Measurements from ENCODE around the gene SUSD5. TPM values are rescaled to one million over a fixed set of nuclear protein-coding genes. Genes with fewer than 3 reads are reported as not detected.

The SUSD5 gene
- total RNA-seq, 4 donors from 2014 or later = 0.69 to 4.5 (median 2.1) TPM

DNA sequence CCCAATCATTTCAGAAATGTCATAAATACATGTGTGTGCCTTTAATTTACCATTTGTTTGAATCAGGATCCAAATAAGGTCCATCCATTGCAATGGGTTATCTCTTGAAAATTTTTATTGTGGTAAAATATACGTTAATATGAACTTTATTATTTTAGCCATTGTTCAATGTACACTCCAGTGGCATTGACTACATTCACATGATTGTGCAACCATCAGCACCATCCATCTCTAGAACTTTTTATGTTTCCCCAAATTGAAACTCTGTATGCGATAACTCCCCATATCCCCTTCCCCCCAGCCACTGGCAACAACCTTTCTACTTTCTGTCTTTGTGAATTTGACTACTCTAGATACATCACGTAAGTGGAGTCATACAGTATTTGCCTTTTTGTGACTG, 92.8 kb downstream of the SUSD5 start:
- ATAC-seq = no peak
- Histone ChIP-seq H3K36me3 (peaks cover 0 to 91% of the 10 kb centered on the region in 2 donors), H3K4me1 (peaks cover 0 to 3% (median 0%) of the 10 kb centered on the region in 3 donors), H3K27me3 (no peaks in the 10 kb centered on the region), H3K9me3 (no peaks in the 10 kb centered on the region), H3K4me3 (no peak overlapping the region), H3K27ac (no peak overlapping the region)
- WGBS, 2 donors (ENCODE audit: low coverage in 1 of 2) = 89 to 96% methylated on average over 3 of the region's 3 CpGs
- TF ChIP-seq POLR2AphosphoS5 (IDR thresholded peaks at IDR 0.05) = no peak
- TF ChIP-seq, protein P1, sequence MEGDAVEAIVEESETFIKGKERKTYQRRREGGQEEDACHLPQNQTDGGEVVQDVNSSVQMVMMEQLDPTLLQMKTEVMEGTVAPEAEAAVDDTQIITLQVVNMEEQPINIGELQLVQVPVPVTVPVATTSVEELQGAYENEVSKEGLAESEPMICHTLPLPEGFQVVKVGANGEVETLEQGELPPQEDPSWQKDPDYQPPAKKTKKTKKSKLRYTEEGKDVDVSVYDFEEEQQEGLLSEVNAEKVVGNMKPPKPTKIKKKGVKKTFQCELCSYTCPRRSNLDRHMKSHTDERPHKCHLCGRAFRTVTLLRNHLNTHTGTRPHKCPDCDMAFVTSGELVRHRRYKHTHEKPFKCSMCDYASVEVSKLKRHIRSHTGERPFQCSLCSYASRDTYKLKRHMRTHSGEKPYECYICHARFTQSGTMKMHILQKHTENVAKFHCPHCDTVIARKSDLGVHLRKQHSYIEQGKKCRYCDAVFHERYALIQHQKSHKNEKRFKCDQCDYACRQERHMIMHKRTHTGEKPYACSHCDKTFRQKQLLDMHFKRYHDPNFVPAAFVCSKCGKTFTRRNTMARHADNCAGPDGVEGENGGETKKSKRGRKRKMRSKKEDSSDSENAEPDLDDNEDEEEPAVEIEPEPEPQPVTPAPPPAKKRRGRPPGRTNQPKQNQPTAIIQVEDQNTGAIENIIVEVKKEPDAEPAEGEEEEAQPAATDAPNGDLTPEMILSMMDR (IDR thresholded peaks at IDR 0.05) = no peak
- TF ChIP-seq EP300 (IDR thresholded peaks at IDR 0.05) = no peak
- no peak for TF ChIP-seq POLR2A (IDR thresholded peaks at IDR 0.05)

DNA sequence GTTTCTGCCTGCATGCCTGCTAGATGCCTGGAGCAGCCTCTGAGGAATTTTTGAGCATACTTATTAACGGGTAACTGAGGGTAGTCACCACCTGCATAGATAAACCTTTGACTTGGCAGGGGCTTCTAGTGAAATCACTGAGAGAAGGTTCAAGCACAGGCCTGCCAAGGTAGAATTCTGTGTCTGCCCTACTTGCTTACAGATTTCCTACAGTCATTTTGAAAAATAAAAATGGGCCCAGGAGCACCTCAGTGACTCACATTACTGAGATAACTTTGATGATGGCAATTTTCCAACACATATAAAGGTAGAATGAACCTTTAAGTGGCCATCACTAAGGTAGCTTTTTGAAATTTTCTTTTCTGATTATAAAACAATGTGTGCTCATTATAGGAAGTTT, 94.0 kb downstream of the SUSD5 start:
- peak overlapping the region in 1 of 4 donors; percentile 12 for H3K27ac ChIP-seq

DNA sequence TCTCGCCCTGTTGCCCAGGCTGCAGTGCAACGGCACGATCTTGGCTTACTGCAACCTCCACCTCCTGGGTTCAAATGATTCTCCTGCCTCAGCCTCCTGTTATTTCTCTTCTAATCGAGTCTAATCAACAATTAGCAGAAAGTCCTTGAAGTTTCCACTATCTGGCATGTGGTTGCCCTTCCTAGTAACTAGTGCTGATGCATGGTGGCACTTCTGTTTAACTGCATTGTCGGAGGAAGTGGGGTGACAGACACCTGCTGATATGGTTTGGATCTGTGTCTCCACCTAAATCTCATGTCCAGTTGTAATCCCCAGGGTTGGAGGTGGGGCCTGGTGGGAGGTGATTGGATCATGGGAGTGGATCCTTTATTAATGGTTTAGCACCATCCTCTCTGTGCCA, 95.6 kb downstream of the SUSD5 start:
- TF ChIP-seq EP300 (IDR thresholded peaks at IDR 0.05) (no peak), POLR2A (IDR thresholded peaks at IDR 0.05) (no peak), POLR2AphosphoS5 (IDR thresholded peaks at IDR 0.05) (no peak)
- TF ChIP-seq, protein P1 (IDR thresholded peaks at IDR 0.05) = no peak

More for the DNA sequence above, 94.0 kb downstream of the SUSD5 start:
- peaks cover 0 to 9% (median 0%) of the 10 kb centered on the region in 3 donors for H3K4me1 ChIP-seq
- no peak for ATAC-seq
- H3K36me3 ChIP-seq = peaks cover 0 to 89% of the 10 kb centered on the region in 2 donors
- no peak overlapping the region for H3K4me3 ChIP-seq
- H3K27me3 ChIP-seq = no peaks in the 10 kb centered on the region
- no peaks in the 10 kb centered on the region for H3K9me3 ChIP-seq
- TF ChIP-seq POLR2A (IDR thresholded peaks at IDR 0.05) (no peak), POLR2AphosphoS5 (IDR thresholded peaks at IDR 0.05) (no peak), EP300 (IDR thresholded peaks at IDR 0.05) (no peak)
- TF ChIP-seq, protein P1 (IDR thresholded peaks at IDR 0.05) = no peak
- 40% methylated on average over 1 of the region's 1 CpG; no CpG with 5 or more reads in 1 of the 2 donors for WGBS, 2 donors (ENCODE audit: low coverage in 1 of 2)

GRCh38 chr3:33119891-33120290, 98.7 kb downstream of the SUSD5 start:
- Histone ChIP-seq H3K9me3 (no peaks in the 10 kb centered on the region), H3K4me1 (peaks cover 0 to 49% (median 0%) of the 10 kb centered on the region in 3 donors), H3K27me3 (no peaks in the 10 kb centered on the region), H3K27ac (peak overlapping the region in 3 of 4 donors; percentile 4 to 42 (median 23)), H3K4me3 (no peak overlapping the region), H3K36me3 (peaks cover 0 to 59% of the 10 kb centered on the region in 2 donors)
- WGBS, 2 donors (ENCODE audit: low coverage in 1 of 2) = 44% methylated on average over 2 of the region's 3 CpGs; no CpG with 5 or more reads in 1 of the 2 donors
- no peak for ATAC-seq
- TF ChIP-seq, protein P1 (IDR thresholded peaks at IDR 0.05) = no peak
- no peak for TF ChIP-seq EP300 (IDR thresholded peaks at IDR 0.05)
- no peak for TF ChIP-seq POLR2A (IDR thresholded peaks at IDR 0.05)
- no peak for TF ChIP-seq POLR2AphosphoS5 (IDR thresholded peaks at IDR 0.05)

More for the DNA sequence above, 95.6 kb downstream of the SUSD5 start:
- no peak for ATAC-seq
- H3K4me3 ChIP-seq = no peak overlapping the region
- no peak overlapping the region for H3K27ac ChIP-seq
- no peaks in the 10 kb centered on the region for H3K9me3 ChIP-seq
- H3K27me3 ChIP-seq = no peaks in the 10 kb centered on the region
- peaks cover 0 to 88% of the 10 kb centered on the region in 2 donors for H3K36me3 ChIP-seq
- WGBS, 2 donors (ENCODE audit: low coverage in 1 of 2) = 84 to 88% methylated on average over 2 to 4 of the region's 5 CpGs
- peaks cover 0 to 22% (median 0%) of the 10 kb centered on the region in 3 donors for H3K4me1 ChIP-seq

DNA sequence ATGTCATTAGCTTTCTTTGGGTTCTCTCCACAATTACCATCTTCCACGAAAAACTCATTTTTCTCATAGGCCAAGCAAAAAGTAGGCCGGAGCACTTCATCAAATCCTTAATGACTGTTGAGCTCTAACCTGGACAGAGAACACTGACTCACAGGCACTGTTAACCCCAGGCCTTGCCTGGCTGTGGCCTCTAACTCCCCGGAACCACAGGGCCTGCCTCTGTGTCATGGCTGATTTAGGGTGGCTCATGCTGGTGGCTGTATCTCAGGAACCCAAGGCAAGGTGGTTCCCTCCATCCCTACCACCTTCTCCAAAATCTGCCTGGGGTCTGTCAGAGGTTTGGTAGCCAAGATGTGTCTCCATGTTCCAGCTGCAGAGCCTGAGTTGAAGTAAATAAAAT, 101.1 kb downstream of the SUSD5 start:
- 72 to 100% methylated on average over 2 of the region's 3 CpGs for WGBS, 2 donors (ENCODE audit: low coverage in 1 of 2)
- H3K27ac ChIP-seq = peak overlapping the region in 1 of 4 donors; percentile 26

More for the DNA sequence above, 101.1 kb downstream of the SUSD5 start:
- Histone ChIP-seq H3K27me3 (no peaks in the 10 kb centered on the region), H3K36me3 (peaks cover 0 to 34% of the 10 kb centered on the region in 2 donors), H3K4me3 (no peak overlapping the region), H3K9me3 (no peaks in the 10 kb centered on the region), H3K4me1 (peaks cover 0 to 63% (median 0%) of the 10 kb centered on the region in 3 donors)
- no peak for ATAC-seq
- TF ChIP-seq POLR2A (IDR thresholded peaks at IDR 0.05) (no peak), POLR2AphosphoS5 (IDR thresholded peaks at IDR 0.05) (no peak), EP300 (IDR thresholded peaks at IDR 0.05) (no peak)
- TF ChIP-seq, protein P1 (IDR thresholded peaks at IDR 0.05) = no peak

All from gastroesophageal sphincter (tissue), 4 donors.